ENCODE measurements around the gene SPEN.

GRCh38 chr1:15825800-15826199 is 21.7 kb upstream of the SPEN start:
- TF ChIP-seq CTCF (conservative IDR thresholded peaks at IDR 0.05 in 1 of 2, IDR thresholded peaks at IDR 0.05 in 1 of 2; ENCODE audit: extremely low read depth in 1 of 2, insufficient read depth in 1 of 2, low read depth in 1 of 2, low read length in 2 of 2) = no peak
- TF ChIP-seq EZH2 (IDR thresholded peaks at IDR 0.05; ENCODE audit: borderline replicate concordance, low read length) = no peak
